ENCODE results near the gene CEP128. TPM values are rescaled to one million over a fixed set of nuclear protein-coding genes. Genes with fewer than 3 reads are reported as not detected.

The CEP128 gene
- total RNA-seq, 1 donor from 2014 or later: 18.2 TPM

DNA sequence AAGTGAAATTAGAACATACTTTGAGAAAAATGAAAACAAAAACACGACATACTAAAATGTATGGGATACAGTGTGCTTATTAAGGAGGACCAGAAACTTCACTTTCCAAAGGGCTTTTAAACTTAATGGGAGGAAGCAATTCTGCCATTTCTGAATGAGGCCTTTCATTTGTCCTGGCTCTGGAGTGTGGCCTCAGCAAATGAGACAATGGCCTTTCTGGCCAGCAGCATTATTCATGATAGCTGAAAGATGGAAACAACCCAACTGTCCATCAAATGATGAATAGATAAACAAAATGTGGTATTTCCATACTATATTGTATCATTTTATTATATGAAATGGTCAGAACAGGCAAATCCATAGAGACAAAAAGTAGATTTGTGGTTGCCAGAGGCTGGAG is 338.6 kb downstream of the CEP128 start:
- intact Hi-C loops (cut with micrococcal nuclease): no loop called here
- no peaks in the 10 kb centered on the region for H3K27me3 Mint-ChIP-seq (ENCODE audit: insufficient read depth)

GRCh38 chr14:80587096-80587724 is 354.3 kb downstream of the CEP128 start:
- DNase-seq (ENCODE audit: low spot score): no peak
- peaks cover 8% of the 10 kb centered on the region for H3K9me3 Mint-ChIP-seq

More for the DNA sequence above, 338.6 kb downstream of the CEP128 start:
- no peaks in the 10 kb centered on the region for H3K4me1 Mint-ChIP-seq (ENCODE audit: low read depth)
- H3K4me3 Mint-ChIP-seq: no peak overlapping the region
- no peaks in the 10 kb centered on the region for H3K9me3 Mint-ChIP-seq
- no peaks in the 10 kb centered on the region for H3K36me3 Mint-ChIP-seq (ENCODE audit: low read depth)
- no peak overlapping the region for H3K27ac Mint-ChIP-seq
- DNase-seq (ENCODE audit: low spot score): no peak

DNA sequence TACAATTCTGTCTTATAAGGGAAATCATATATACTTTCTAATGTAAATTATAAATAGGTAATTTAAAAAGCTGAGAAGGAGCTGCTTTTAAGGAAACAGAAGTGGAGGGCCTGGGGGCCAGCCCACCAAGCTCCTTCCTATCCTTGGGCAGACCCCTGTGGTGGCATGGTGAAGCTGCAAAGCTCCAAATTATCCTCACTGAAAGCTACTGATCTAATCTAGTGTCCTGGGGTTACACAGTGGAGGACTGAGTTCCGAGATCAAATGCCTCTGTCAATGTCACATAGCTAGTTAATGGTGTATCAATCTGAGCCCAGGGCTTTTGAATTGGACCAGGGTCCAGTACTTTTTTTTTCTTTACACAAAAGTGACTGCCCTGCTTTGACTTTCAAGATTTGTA is 355.4 kb downstream of the CEP128 start:
- no peak overlapping the region for H3K4me3 Mint-ChIP-seq
- no peak for DNase-seq (ENCODE audit: low spot score)
- H3K36me3 Mint-ChIP-seq (ENCODE audit: low read depth): peaks cover 1% of the 10 kb centered on the region
- no peaks in the 10 kb centered on the region for H3K27me3 Mint-ChIP-seq (ENCODE audit: insufficient read depth)
- peaks cover 10% of the 10 kb centered on the region for H3K4me1 Mint-ChIP-seq (ENCODE audit: low read depth)
- no peaks in the 10 kb centered on the region for H3K9me3 Mint-ChIP-seq
- no peak overlapping the region for H3K27ac Mint-ChIP-seq
- intact Hi-C loops (cut with micrococcal nuclease): loop anchor here (2.0 to 10.0 kb wide), 3 partner anchors 356 to 579 kb away; partner anchors contain the start of gene CEP128

More at GRCh38 chr14:80587096-80587724, 354.3 kb downstream of the CEP128 start:
- intact Hi-C loops (cut with micrococcal nuclease): loop anchor here (1.0 to 10.0 kb wide), 4 partner anchors 355 to 578 kb away; partner anchors contain the start of gene CEP128
- H3K36me3 Mint-ChIP-seq (ENCODE audit: low read depth): peaks cover 1% of the 10 kb centered on the region
- peaks cover 10% of the 10 kb centered on the region for H3K4me1 Mint-ChIP-seq (ENCODE audit: low read depth)
- peaks cover 3% of the 10 kb centered on the region for H3K27me3 Mint-ChIP-seq (ENCODE audit: insufficient read depth)
- H3K4me3 Mint-ChIP-seq: no peak overlapping the region
- peak overlapping the region; percentile 65 for H3K27ac Mint-ChIP-seq

DNA sequence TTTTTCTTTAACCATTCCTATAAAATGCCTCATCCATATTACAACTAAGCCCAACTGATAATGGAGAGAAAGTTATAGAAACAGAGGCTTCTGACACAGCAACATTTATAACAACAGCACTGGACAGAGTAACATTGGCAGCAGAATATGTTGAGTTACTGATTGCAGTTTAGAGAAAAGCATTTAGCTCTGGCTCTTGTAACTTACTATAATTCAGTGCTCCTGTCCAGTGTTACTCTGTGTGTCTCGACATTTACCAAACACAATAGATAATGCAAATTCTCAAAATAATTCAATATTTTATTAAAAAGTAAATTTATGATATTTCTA is 356.1 kb downstream of the CEP128 start:
- Mint-ChIP-seq H3K36me3 (ENCODE audit: low read depth) (peaks cover 1% of the 10 kb centered on the region), H3K27me3 (ENCODE audit: insufficient read depth) (no peaks in the 10 kb centered on the region), H3K9me3 (no peaks in the 10 kb centered on the region), H3K27ac (no peak overlapping the region), H3K4me3 (no peak overlapping the region), H3K4me1 (ENCODE audit: low read depth) (peaks cover 10% of the 10 kb centered on the region)
- intact Hi-C loops (cut with micrococcal nuclease): loop anchor here (5.0 to 10.0 kb wide), 2 partner anchors 357 to 579 kb away; partner anchors contain the start of gene CEP128
- DNase-seq (ENCODE audit: low spot score): no peak

GRCh38 chr14:80584744-80585505 is 356.6 kb downstream of the CEP128 start:
- Mint-ChIP-seq H3K36me3 (ENCODE audit: low read depth) (peaks cover 1% of the 10 kb centered on the region), H3K4me1 (ENCODE audit: low read depth) (peaks cover 10% of the 10 kb centered on the region), H3K27me3 (ENCODE audit: insufficient read depth) (no peaks in the 10 kb centered on the region), H3K4me3 (no peak overlapping the region), H3K9me3 (no peaks in the 10 kb centered on the region), H3K27ac (no peak overlapping the region)
- DNase-seq (ENCODE audit: low spot score): no peak
- intact Hi-C loops (cut with micrococcal nuclease): loop anchor here (5.0 to 10.0 kb wide), 2 partner anchors 357 to 580 kb away; partner anchors contain the start of gene CEP128

GRCh38 chr14:80577599-80577998 is 363.9 kb downstream of the CEP128 start:
- intact Hi-C loops (cut with micrococcal nuclease): no loop called here
- H3K4me3 Mint-ChIP-seq: no peak overlapping the region
- no peaks in the 10 kb centered on the region for H3K4me1 Mint-ChIP-seq (ENCODE audit: low read depth)
- no peak for DNase-seq (ENCODE audit: low spot score)
- H3K36me3 Mint-ChIP-seq (ENCODE audit: low read depth): no peaks in the 10 kb centered on the region
- no peaks in the 10 kb centered on the region for H3K27me3 Mint-ChIP-seq (ENCODE audit: insufficient read depth)
- H3K27ac Mint-ChIP-seq: no peak overlapping the region
- no peaks in the 10 kb centered on the region for H3K9me3 Mint-ChIP-seq

DNA sequence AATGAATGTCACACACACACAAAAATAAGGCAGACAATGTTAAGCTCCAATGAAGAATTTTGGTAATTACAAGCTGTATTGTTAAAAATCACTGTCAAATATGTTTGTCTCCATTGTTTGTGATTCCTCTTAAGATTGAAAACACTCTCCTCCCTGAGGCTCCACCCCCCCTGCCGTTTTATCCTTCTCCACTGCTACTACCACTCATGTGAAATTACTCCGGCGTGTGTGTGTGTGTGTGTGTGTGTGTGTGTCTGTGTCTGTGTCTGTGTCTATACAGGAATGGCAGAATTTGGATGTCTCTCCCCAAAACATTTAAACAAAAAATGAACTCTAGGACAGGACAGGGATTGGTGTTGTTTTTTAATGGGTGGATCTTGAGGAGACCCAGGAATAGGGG is 365.1 kb downstream of the CEP128 start:
- Mint-ChIP-seq H3K9me3 (no peaks in the 10 kb centered on the region), H3K4me3 (no peak overlapping the region), H3K27me3 (ENCODE audit: insufficient read depth) (no peaks in the 10 kb centered on the region), H3K4me1 (ENCODE audit: low read depth) (no peaks in the 10 kb centered on the region), H3K27ac (no peak overlapping the region), H3K36me3 (ENCODE audit: low read depth) (no peaks in the 10 kb centered on the region)
- intact Hi-C loops (cut with micrococcal nuclease): no loop called here
- DNase-seq (ENCODE audit: low spot score): no peak

DNA sequence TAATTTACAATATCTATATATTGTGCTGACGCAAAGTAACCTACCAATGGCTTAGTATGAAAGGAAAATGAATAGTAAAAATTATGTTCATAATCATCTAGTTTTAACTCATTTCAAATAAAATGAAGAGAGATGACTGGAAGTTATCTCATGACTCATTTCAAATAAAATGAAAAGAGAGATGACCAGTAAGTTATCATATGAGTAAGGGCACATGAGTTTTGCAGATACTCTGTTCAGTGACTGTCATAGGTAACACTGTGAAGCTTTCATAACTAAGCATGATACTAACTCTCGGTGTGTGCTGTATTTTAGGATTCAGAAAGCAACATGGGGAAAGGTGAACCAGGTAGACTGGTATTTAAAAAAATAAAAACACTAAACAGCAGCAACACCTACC is 365.8 kb downstream of the CEP128 start:
- Mint-ChIP-seq H3K27ac (no peak overlapping the region), H3K4me1 (ENCODE audit: low read depth) (no peaks in the 10 kb centered on the region), H3K4me3 (no peak overlapping the region), H3K36me3 (ENCODE audit: low read depth) (no peaks in the 10 kb centered on the region), H3K9me3 (no peaks in the 10 kb centered on the region), H3K27me3 (ENCODE audit: insufficient read depth) (no peaks in the 10 kb centered on the region)
- intact Hi-C loops (cut with micrococcal nuclease): no loop called here
- DNase-seq (ENCODE audit: low spot score): no peak

- Mint-ChIP-seq H3K4me3 (no peak overlapping the region), H3K9me3 (no peaks in the 10 kb centered on the region), H3K36me3 (ENCODE audit: low read depth) (no peaks in the 10 kb centered on the region), H3K27ac (no peak overlapping the region), H3K4me1 (ENCODE audit: low read depth) (peaks cover 6% of the 10 kb centered on the region), H3K27me3 (ENCODE audit: insufficient read depth) (no peaks in the 10 kb centered on the region)
- intact Hi-C loops (cut with micrococcal nuclease): no loop called here
- no peak for DNase-seq (ENCODE audit: low spot score)
These were observed 368.9 kb downstream of the CEP128 start for GRCh38 chr14:80572666-80573065.

- no peaks in the 10 kb centered on the region for H3K9me3 Mint-ChIP-seq
- no peak overlapping the region for H3K27ac Mint-ChIP-seq
- H3K4me3 Mint-ChIP-seq: no peak overlapping the region
- peaks cover 6% of the 10 kb centered on the region for H3K4me1 Mint-ChIP-seq (ENCODE audit: low read depth)
- H3K27me3 Mint-ChIP-seq (ENCODE audit: insufficient read depth): no peaks in the 10 kb centered on the region
- intact Hi-C loops (cut with micrococcal nuclease): no loop called here
- no peaks in the 10 kb centered on the region for H3K36me3 Mint-ChIP-seq (ENCODE audit: low read depth)
- no peak for DNase-seq (ENCODE audit: low spot score)
These were observed 370.6 kb downstream of the CEP128 start for GRCh38 chr14:80570930-80571298.

DNA sequence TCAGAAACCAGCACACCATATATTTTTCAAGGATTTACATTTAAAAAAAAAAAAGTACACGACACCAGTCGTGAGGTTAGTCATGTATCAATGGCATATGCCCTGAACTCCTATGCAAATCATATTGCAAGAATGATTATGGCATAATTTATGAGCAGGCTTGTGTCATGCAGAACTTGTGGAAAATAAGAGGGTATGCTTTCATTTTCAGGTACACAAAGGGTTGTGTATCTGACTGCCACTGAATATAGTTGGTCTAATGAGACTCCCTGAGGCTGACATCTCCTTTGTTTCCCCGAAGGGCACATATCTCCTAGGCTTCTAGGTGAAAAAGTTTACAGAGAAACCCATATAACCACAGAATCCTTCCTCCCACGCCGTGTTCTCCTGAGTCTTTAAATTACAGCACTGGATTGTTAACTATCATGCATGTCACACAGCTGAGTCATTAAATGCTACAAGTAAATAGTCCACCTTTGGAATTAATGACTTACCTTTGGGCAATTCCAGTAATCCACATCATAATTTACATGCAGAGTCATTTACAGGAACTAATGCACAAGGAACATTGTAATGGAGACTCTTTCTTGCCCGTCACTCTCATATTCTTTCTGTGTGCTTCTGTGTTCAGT is 373.5 kb downstream of the CEP128 start:
- DNase-seq (ENCODE audit: low spot score): no peak
- Mint-ChIP-seq H3K27me3 (ENCODE audit: insufficient read depth) (no peaks in the 10 kb centered on the region), H3K4me1 (ENCODE audit: low read depth) (peaks cover 6% of the 10 kb centered on the region), H3K4me3 (no peak overlapping the region), H3K36me3 (ENCODE audit: low read depth) (no peaks in the 10 kb centered on the region), H3K9me3 (no peaks in the 10 kb centered on the region), H3K27ac (no peak overlapping the region)
- intact Hi-C loops (cut with micrococcal nuclease): no loop called here

GRCh38 chr14:80565001-80565400 is 376.5 kb downstream of the CEP128 start:
- intact Hi-C loops (cut with micrococcal nuclease): no loop called here
- Mint-ChIP-seq H3K4me1 (ENCODE audit: low read depth) (peaks cover 6% of the 10 kb centered on the region), H3K27me3 (ENCODE audit: insufficient read depth) (no peaks in the 10 kb centered on the region), H3K9me3 (no peaks in the 10 kb centered on the region), H3K36me3 (ENCODE audit: low read depth) (no peaks in the 10 kb centered on the region), H3K27ac (no peak overlapping the region), H3K4me3 (no peak overlapping the region)
- no peak for DNase-seq (ENCODE audit: low spot score)

- Mint-ChIP-seq H3K36me3 (ENCODE audit: low read depth) (no peaks in the 10 kb centered on the region), H3K9me3 (no peaks in the 10 kb centered on the region), H3K27ac (no peak overlapping the region), H3K4me3 (no peak overlapping the region), H3K4me1 (ENCODE audit: low read depth) (peaks cover 6% of the 10 kb centered on the region), H3K27me3 (ENCODE audit: insufficient read depth) (no peaks in the 10 kb centered on the region)
- intact Hi-C loops (cut with micrococcal nuclease): no loop called here
- DNase-seq (ENCODE audit: low spot score): no peak
These were observed 377.5 kb downstream of the CEP128 start for GRCh38 chr14:80564051-80564450.

All from activated T-helper 1 cell treated with anti-CD3 and anti-CD28 coated beads, Interleukin-12 subunit alpha, Interleukin-12 subunit beta, Interleukin-2, Interleukin-4 antibody, amounts not matched to agents 30 ng/mL and 10 ng/mL and 1 ng/mL, durations not matched to agents 14 hours and 24 hours and 36 hours (primary cell).